Glutamatergic neuron (in vitro differentiated cells): ENCODE measurements around the gene BDNF. TPM values are rescaled to one million over a fixed set of nuclear protein-coding genes. Genes with fewer than 3 reads are reported as not detected.

Experiments used
- DNase-seq: peaks from one replicate; pipeline ENCODE4 v3.0.0; 2022
- H3K27ac Mint-ChIP-seq: one replicate; pipeline ENCODE4 v1.8.0; 2020; ENCODE audit warnings: mild to moderate bottlenecking, mixed read lengths, inconsistent platforms; ENCODE audit not compliant: unreplicated experiment
- H3K27me3 Mint-ChIP-seq: one replicate; pipeline ENCODE4 v1.8.0; 2020; ENCODE audit warnings: mild to moderate bottlenecking, moderate library complexity, mixed read lengths, inconsistent platforms; ENCODE audit not compliant: unreplicated experiment
- H3K36me3 Mint-ChIP-seq: one replicate; pipeline ENCODE4 v1.8.0; 2020; ENCODE audit warnings: mild to moderate bottlenecking, mixed read lengths, inconsistent platforms; ENCODE audit not compliant: unreplicated experiment
- H3K4me1 Mint-ChIP-seq: one replicate; pipeline ENCODE4 v1.8.0; 2020; ENCODE audit warnings: mild to moderate bottlenecking, low read depth, mixed read lengths, inconsistent platforms; ENCODE audit not compliant: unreplicated experiment
- H3K4me3 Mint-ChIP-seq: one replicate; pipeline ENCODE4 v1.8.0; 2020; ENCODE audit warnings: mild to moderate bottlenecking, mixed read lengths, inconsistent platforms; ENCODE audit not compliant: unreplicated experiment
- H3K9me3 Mint-ChIP-seq: one replicate; pipeline ENCODE4 v1.8.0; 2020; ENCODE audit warnings: mild to moderate bottlenecking, moderate library complexity, mixed read lengths, inconsistent platforms; ENCODE audit not compliant: unreplicated experiment
- CTCF ChIP-seq: fragments of 200-600 bp; sonication (generic); IDR thresholded peaks from one replicate; pipeline ENCODE4 v1.5.0; 2021; ENCODE audit not compliant: partially characterized antibody, unreplicated experiment
- total RNA-seq: library from RNA; stranded (reverse); fragmentation: NEBNext Ultra II Directional; extraction: Animal tissue kit (Norgen Biotek cat#: 25700); gene quantifications from one replicate; pipeline ENCODE4 v1.2.1, GENCODE V29; 2021; ENCODE audit not compliant: unreplicated experiment

BDNF gene
- total RNA-seq, 1 donor from 2014 or later, result 0.42 TPM

DNA sequence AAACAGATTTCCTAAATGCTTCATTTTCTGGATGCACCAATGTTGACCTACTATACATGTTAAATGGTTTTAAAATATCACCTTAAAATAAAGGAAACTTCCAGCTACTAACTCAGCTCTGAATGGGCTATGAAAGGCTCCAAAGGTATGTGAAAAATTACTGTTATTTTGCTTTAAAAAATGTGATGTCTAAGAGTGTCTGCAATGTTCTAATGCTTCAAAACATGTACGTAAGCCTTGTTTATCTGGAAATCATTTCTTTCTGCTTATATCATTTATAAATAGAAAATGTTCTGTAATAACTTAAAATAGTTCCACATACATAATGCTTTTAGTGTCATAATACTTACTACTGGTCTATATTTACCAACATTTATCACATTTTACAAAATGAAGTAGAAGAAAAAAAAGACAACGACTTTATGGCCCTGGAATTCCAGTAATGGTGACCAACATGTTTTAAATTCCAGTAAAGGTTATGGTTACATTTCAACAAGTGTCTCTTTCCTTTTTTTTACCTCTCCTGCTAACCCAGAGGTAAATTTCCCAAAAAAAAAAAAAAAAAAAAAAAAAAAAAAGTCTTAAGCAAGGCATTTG is 2.5 kb downstream of the BDNF start:
- Mint-ChIP-seq H3K4me1 (peaks cover 7% of the 10 kb centered on the region), H3K9me3 (peaks cover 7% of the 10 kb centered on the region), H3K4me3 (no peak overlapping the region), H3K27me3 (peaks cover 13% of the 10 kb centered on the region), H3K27ac (no peak overlapping the region), H3K36me3 (no peaks in the 10 kb centered on the region)
- TF ChIP-seq CTCF, result no peak
- DNase-seq, result no peak

DNA sequence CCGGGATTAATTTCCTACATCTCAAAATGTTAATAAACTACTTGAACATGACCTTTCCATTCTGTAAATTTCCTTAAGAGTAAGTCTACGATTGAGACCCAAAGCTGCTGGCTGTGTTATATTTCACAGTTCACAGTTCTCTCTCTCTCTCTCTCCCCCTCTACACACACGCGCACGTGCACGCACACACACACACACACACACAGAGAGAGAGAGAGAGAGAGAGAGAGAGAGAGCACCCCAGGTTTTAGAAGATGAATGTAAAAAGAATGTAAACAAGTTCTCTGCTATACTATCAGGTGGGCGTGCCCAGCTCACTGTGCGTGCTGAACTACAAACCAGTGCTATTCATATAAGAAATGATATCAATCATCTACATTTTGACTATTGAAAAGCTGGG is 3.3 kb downstream of the BDNF start:
- no peak overlapping the region for H3K27ac Mint-ChIP-seq
- peaks cover 9% of the 10 kb centered on the region for H3K9me3 Mint-ChIP-seq
- H3K36me3 Mint-ChIP-seq, result no peaks in the 10 kb centered on the region
- H3K27me3 Mint-ChIP-seq, result peaks cover 13% of the 10 kb centered on the region
- TF ChIP-seq CTCF, result no peak
- H3K4me3 Mint-ChIP-seq, result no peak overlapping the region
- peaks cover 7% of the 10 kb centered on the region for H3K4me1 Mint-ChIP-seq
- DNase-seq, result no peak

GRCh38 chr11:27696115-27696514 is 4.1 kb downstream of the BDNF start:
- Mint-ChIP-seq H3K4me1 (peaks cover 7% of the 10 kb centered on the region), H3K27me3 (peaks cover 9% of the 10 kb centered on the region), H3K9me3 (peaks cover 8% of the 10 kb centered on the region), H3K4me3 (no peak overlapping the region), H3K27ac (no peak overlapping the region), H3K36me3 (no peaks in the 10 kb centered on the region)
- DNase-seq, result no peak
- no peak for TF ChIP-seq CTCF

DNA sequence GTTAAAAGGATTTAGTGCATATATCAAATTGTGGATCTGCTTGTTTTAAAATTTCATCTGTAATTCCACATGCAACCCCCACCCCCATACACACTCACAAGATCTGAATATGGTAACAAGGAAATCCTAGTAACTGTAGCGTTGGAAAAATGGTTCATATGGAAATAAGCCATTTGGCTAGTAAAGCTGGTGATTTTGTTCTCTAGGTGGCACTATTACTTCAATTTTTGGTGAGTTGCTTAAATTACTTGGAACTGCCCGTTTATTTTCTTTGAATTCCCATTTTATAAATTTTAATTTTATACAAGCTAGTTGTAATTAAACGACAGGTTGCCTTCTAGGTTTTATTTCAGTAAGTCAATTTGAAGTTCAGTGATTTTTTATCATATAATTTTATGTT is 5.3 kb downstream of the BDNF start:
- Mint-ChIP-seq H3K9me3 (peaks cover 4% of the 10 kb centered on the region), H3K4me1 (peaks cover 5% of the 10 kb centered on the region), H3K27ac (no peak overlapping the region), H3K36me3 (no peaks in the 10 kb centered on the region), H3K4me3 (no peak overlapping the region), H3K27me3 (peaks cover 5% of the 10 kb centered on the region)
- DNase-seq, result no peak
- no peak for TF ChIP-seq CTCF

DNA sequence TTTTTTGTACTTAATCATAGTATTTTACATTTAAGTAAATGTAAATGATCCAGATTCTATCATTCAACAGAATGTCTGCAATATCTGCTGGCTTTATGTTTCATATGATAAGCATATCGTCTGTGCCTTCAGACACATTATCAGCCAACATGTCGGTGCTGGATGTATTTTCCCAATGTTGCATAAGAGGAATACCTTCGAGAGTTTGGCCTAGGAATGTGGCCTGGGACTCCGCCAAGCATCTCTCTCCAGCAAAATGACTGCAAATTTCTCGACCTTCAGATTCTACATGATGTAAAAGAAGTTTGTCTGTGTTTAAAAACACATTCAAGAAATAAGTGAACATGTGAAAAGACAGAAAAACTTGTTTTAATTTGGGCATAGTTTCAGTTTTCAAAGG is 6.9 kb downstream of the BDNF start:
- TF ChIP-seq CTCF, result no peak
- Mint-ChIP-seq H3K4me1 (peaks cover 10% of the 10 kb centered on the region), H3K9me3 (peaks cover 2% of the 10 kb centered on the region), H3K27ac (no peak overlapping the region), H3K36me3 (no peaks in the 10 kb centered on the region), H3K27me3 (peaks cover 2% of the 10 kb centered on the region), H3K4me3 (no peak overlapping the region)
- DNase-seq, result no peak
